HG03354 (cell line): ENCODE measurements around the gene DRG2.

Experiments used
- ATAC-seq: cut with Tn5 transposase; IDR thresholded peaks from one replicate; pipeline ENCODE4 v1.9.1; 2021; ENCODE audit warnings: mild to moderate bottlenecking; ENCODE audit not compliant: unreplicated experiment, poor library complexity, severe bottlenecking

DRG2 gene

DNA sequence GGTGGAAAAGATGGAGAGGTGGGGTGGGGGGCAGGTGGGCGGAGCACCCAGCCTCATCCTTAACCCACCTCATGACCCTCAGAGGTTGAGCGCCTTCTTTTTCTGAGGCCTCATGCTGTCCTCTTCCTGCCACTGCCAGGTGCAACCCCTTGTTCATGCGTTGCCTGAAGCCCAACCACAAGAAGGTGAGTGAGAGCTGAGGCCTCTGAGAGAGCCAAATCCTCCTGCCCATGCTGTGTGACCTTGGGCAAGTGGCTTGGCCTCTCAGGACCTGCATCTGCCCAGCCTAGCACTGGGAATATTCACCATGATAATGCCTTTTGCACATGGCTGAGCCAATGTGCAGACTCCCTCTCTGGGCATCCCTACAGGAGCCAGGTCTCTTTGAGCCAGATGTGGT is 52.9 kb downstream of the DRG2 start:
- ATAC-seq, result no peak

DNA sequence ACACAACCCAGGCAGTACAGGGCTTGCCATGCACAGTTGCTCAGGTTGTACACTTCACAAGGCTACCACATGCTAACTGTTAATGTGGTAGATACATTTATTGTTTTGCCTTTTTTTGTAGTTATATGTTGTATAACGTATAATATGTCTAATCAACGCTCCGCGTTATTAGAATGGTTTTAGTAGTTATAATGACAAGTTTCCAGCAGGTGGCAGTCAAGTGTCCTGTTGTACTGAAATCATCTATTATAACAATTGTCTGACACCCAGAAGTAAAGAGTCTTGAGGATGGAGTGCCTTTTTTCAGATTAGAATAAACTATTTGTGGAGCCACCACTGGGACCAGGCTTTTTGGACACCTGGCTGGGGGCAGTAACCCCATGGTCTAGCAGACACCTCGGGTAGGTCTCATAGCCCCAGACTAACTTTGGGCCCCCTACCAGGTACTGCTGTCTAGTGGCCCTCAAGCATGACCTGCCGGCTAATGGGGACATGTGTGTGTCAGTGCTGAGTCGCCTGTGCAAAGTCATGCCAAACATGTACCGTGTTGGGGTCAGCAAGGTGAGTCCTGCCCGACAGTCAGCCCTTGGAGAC is 53.6 kb downstream of the DRG2 start:
- ATAC-seq, result no peak

DNA sequence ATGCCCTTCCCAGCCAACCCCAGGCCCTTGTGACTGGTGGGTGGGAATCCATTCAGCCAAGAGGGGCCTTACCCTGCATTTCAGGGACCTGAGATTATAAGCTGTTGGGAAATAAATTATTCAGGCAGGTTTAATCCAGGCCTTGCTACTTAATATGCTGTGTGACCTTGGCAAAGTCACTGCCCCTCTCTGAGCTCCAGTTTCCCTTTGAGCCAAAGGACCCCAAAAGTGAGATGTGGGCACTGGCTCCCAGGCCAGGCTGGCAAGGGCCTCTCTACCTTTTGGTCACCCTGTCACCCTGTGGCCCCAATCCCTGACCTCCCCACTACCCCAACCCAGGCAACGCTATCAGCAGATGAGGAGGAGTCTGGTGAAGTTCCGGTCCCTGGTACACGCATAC is 54.7 kb downstream of the DRG2 start:
- ATAC-seq, result no peak

DNA sequence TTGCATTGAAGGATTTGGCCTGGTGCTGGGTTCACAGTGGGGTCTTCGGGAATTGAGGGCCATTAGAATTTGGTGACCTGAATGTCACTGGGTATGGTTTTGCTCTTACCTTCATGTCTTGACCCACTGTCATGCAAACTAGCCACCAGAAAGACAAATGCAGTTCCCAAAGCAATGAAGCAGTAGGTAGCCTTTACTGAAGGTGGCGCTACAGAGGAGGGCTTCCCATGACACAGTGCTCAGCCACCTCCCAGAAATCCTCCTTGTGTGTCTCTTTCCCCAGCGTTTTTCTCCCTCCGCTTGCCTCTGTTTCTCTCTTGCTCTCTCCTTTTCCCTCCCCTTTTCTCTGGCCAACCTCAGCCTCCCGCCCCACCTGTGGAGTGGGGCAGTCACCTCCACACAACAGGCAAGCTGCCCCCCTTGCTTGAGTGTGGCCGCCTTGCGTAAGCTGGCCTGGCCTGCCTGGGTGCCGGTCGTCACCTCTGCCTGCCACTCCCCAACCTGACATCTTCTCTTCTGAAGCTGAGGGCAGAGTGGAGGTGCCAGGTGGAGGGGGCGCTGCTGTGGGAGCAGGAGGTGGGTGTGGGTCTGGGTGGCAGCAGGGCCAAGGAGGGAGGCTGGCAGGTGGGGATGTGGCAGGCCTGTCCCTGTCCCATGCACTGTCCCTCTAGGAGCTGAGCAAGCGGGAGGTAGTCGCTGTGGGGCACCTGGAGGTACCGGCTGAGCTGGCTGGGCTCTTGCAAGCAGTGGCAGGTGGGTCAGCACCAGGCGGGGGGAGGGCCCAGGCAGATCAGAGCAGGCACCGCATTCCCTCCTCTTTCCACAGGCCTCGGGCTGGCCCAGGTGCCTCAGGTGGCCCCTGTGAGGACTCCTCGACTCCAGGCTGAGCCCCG is 55.5 kb downstream of the DRG2 start:
- ATAC-seq, result no peak

DNA sequence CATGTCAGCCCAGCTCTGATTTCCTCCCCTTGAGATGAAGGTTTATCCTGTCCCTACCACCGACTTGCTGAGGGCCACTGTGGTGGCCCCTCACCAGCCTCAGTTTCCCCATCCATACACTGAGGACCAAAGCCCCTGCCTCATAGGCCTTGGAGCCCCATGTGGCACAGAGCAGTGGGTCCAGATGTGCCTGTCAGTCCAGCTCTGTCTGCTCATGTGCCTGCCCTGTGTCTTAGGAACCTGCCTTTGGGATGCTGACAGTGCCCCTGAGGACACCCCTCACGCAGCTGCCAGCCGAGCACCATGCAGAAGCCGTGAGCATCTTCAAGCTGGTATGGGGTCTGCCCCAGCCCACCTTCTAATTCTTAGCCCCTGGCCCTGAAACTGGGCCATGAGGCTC is 56.5 kb downstream of the DRG2 start:
- no peak for ATAC-seq

DNA sequence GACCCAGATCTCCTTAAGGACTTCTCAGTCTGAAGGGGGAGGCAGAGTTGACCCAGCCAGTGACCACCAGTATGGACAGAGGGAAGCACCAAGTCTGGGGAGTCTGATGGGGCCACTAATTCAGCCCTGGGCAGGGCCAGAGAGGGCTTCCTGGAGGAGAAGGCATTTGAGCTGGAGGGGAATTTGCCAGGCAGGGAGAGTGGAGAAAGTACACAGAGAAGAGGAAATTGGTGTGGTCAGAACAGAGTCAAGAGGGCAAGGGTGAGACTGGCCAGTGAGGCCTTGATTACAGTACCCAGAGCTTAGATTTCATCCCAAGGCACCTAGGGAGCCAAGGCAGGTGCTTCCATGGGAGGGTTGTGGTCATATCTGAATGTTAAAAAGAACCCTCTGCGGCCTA is 57.1 kb downstream of the DRG2 start:
- ATAC-seq, result no peak

DNA sequence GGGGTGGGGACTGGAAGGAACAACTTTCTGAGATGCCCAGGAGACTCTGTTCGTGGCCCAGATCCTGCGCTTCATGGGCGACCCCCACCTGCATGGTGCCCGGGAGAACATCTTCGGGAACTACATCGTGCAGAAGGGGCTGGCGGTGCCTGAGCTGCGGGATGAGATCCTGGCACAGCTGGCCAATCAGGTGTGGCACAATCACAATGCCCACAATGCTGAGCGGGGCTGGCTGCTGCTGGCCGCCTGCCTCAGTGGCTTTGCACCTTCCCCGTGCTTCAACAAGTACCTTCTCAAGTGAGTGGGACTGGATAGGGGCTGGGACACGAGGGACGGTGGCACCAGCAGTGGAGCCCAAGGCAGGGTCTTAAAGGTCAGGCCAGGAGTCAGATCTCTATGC is 58.1 kb downstream of the DRG2 start:
- no peak for ATAC-seq

DNA sequence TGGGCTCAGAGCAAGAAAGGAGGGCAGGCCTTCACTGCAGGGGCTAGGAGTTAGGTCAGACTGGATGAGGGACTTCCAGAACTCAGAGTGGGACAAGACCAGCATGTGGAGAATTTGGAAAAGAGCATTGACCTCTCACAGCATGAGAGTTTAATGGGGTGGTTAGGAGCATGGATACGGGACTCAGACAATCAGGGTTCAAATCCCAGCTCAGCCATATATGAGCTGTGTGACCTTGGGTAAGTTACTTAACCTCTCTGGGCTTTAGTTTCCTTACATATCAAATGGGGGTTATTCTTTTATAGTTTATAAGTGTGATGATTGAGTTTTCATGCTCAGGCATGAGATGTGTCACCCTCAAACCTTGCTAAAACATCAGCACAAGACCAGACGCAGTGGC is 58.5 kb downstream of the DRG2 start:
- no peak for ATAC-seq

DNA sequence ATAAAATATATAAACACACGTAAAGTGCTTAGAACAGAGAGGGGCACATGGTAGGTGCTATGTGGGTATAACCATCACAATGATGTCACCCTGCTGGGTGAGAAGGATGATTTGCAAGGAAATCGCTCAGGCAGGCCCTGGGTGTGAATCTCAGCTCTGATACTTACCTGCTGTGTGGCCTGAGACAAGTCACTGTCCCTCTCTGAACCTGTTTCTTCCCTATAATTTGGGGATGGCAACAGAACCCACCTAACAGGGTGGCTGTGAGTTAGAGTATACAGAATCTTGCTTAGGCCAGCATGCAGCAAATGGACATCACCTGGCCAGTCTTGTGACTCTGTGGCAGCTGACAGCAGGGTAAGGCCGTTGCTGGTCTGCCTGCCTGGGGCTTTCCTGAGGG is 59.2 kb downstream of the DRG2 start:
- no peak for ATAC-seq

DNA sequence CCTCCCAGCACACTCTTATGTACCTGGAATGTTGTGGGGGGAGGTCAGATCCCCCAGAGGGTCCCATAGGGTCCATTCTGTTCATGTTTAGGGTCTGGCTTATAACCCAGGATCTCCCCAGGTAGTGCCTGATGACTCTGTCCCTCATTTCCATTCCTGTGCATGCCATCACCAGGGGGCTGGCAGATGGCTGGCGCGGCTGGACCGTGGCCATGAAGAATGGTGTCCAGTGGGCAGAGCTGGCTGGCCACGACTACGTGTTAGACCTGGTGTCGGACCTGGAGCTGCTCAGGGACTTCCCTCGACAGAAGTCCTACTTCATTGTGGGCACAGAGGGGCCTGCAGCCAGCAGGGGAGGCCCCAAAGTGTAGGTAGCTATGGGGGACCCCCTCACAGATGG is 60.8 kb downstream of the DRG2 start:
- no peak for ATAC-seq

DNA sequence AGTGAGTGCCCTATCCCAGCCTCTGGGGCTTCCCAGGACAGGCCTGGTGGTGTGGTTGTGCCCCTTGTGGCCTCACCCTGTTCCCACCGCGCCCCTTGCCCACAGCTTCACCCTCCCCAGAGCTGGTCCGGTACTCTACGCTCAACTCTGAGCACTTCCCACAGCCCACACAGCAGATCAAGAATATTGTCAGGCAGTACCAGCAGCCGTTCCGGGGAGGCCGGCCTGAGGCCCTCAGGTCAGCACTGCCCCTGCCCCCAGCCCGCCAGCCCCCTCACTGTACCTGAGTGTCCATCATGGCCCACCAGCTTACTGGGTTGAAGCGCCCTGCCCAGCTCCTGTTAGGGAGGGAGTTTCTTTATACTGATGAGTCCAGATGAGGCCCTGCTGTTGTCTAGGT is 63.5 kb downstream of the DRG2 start:
- no peak for ATAC-seq

DNA sequence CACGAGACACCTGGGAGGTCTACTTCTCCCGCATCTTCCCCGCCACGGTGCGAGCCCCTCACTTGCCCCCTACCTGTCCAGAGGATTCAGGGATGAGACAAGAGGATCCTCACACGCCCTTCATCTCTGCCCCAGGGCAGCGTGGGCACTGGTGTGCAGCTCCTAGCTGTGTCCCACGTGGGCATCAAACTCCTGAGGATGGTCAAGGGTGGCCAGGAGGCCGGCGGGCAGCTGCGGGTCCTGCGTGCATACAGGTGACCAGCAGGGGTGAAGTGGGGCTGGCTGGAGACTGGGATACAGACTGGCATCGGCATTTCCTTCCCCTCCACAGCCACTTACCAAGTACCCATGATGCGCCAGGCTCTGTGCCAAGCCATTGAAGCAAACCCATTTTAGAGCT is 67.4 kb downstream of the DRG2 start:
- ATAC-seq, result no peak

DNA sequence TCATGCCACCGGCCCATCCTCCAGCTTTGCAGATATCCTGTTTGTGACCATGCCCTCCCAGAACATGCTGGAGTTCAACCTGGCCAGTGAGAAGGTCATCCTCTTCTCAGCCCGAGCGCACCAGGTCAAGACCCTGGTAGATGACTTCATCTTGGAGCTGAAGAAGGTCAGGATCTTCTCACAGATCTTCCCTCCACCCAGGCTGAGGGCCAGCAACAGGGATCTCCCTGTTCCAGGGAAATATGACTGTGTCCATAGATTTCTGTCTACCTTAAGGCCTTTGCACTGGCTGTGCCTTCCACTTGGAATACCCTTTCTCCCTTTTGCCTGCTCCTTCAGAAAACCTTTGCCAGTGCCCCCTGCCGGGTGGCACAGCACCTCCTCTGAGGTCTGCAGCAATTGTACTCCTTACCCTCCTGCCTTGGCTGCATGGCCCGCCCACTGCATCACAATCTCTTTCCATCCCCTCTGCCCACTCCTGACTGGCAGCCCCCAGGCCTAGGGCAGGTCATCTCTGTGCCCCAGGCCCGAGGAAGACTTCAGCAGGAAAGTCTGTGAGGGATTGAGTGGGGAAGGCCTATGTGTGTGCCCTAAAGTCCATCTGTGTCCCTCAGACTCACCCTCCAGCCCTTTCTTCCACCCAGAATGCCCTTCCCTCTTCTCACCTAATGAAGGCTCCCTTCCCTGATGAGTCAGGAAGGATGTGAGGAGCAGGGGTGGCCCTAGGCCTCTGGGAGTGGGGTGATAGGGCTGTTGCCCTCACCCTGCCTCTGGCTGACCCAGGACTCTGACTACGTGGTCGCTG is 68.6 kb downstream of the DRG2 start:
- ATAC-seq, result no peak

DNA sequence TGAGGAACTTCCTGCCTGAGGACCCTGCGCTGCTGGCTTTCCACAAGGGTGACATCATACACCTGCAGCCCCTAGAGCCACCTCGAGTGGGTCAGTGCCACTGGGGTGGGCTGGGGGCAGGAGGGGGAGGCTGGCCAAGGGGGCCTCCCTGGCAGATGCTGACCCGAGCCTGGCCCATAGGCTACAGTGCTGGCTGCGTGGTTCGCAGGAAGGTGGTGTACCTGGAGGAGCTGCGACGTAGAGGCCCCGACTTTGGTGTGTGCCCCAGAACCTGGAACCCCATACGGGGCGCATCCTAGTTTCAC is 69.2 kb downstream of the DRG2 start:
- ATAC-seq, result no peak
